GM19372 (cell line): ENCODE data around the gene TRMT11.

Experiments used
- ATAC-seq: cut with Tn5 transposase; IDR thresholded peaks from one replicate; pipeline ENCODE4 v1.9.1; 2021; ENCODE audit warnings: mild to moderate bottlenecking, low read depth, moderate library complexity; ENCODE audit not compliant: unreplicated experiment

Gene TRMT11

GRCh38 chr6:126069449-126069848 lies 83.1 kb downstream of the TRMT11 start:
- no peak for ATAC-seq

- ATAC-seq, result no peak
These were observed 84.8 kb downstream of the TRMT11 start for GRCh38 chr6:126071000-126071647.

- no peak for ATAC-seq
These were observed 85.8 kb downstream of the TRMT11 start for GRCh38 chr6:126072172-126072571.

- no peak for ATAC-seq
These were observed 86.5 kb downstream of the TRMT11 start for GRCh38 chr6:126072834-126073233.

GRCh38 chr6:126075335-126076071 lies 89.2 kb downstream of the TRMT11 start:
- ATAC-seq, result no peak

GRCh38 chr6:126076992-126077664 lies 90.8 kb downstream of the TRMT11 start:
- no peak for ATAC-seq

GRCh38 chr6:126077810-126078776 lies 91.8 kb downstream of the TRMT11 start:
- no peak for ATAC-seq

GRCh38 chr6:126083875-126084274 lies 97.5 kb downstream of the TRMT11 start:
- no peak for ATAC-seq

- peak; percentile 66 for ATAC-seq
These were observed 100.2 kb downstream of the TRMT11 start for GRCh38 chr6:126086560-126086959.
